ENCODE results near the gene ADCK1. TPM values are rescaled to one million over a fixed set of nuclear protein-coding genes. Genes with fewer than 3 reads are reported as not detected.

Gene ADCK1
- total and polyA plus RNA-seq, 2 donors (not counting 3 experiments of a cell fraction or from before 2014, with no cell fraction given): 4.2 to 6.9 TPM

- ChIA-PET CTCF (no interaction called here), POLR2A (no interaction called here)
- H3K9me1 ChIP-seq (replicated peaks; ENCODE audit: control insufficient read depth, extremely low read depth, insufficient read depth, low read length): no peaks in the 10 kb centered on the region
- no peak overlapping the region for H3K9ac ChIP-seq (replicated peaks; ENCODE audit: extremely low read depth, insufficient read depth, low read length)
- no peak overlapping the region for H3K4me3 ChIP-seq (replicated peaks in 1 of 3; ENCODE audit: insufficient read depth in 1 of 3, low read depth in 1 of 3, low read length in 3 of 3)
- intact Hi-C loops (cut with micrococcal nuclease): no loop called here
- H3K79me2 ChIP-seq (ENCODE audit: control insufficient read depth, insufficient read depth, low read length): no peaks in the 10 kb centered on the region
- no peaks in the 10 kb centered on the region for H3K27me3 ChIP-seq (ENCODE audit: control insufficient read depth in 2 of 2, insufficient read depth in 2 of 2, low read length in 2 of 2)
- dilution Hi-C loops (cut with MboI; ENCODE audit: extremely low pct_ligation_motif_present, low sequenced_read_pairs): no loop called here
- no peaks in the 10 kb centered on the region for H3K4me1 ChIP-seq (ENCODE audit: control insufficient read depth, extremely low read depth, insufficient read depth, low read length)
- no peaks in the 10 kb centered on the region for H3K36me3 ChIP-seq (ENCODE audit: control insufficient read depth in 2 of 2, extremely low read depth in 1 of 2, insufficient read depth in 2 of 2, low read length in 2 of 2)
- DNase-seq (ENCODE audit: low read depth, low spot score): no peak
- no TSS peak for BruUV-seq (replicated peaks)
- no peak for FAIRE-seq
- H3K9me3 ChIP-seq (replicated peaks; ENCODE audit: control insufficient read depth, insufficient read depth, low read length): no peaks in the 10 kb centered on the region
- no peak overlapping the region for H3K4me2 ChIP-seq (ENCODE audit: insufficient read depth, low read length)
- H2AFZ ChIP-seq (ENCODE audit: low read depth, low read length): no peak overlapping the region
- TF ChIP-seq MYC (IDR thresholded peaks at IDR 0.05; ENCODE audit: low read depth, low read length) (no peak), POLR2A (IDR thresholded peaks at IDR 0.05; ENCODE audit: low read depth, low read length) (no peak), JUN (IDR thresholded peaks at IDR 0.05; ENCODE audit: borderline replicate concordance, insufficient read depth, insufficient read length, low read depth) (no peak), FOS (IDR thresholded peaks at IDR 0.05; ENCODE audit: borderline replicate concordance, insufficient read depth, low read length) (no peak), POLR2AphosphoS5 (IDR thresholded peaks at IDR 0.05; ENCODE audit: insufficient read depth, low read depth, low read length) (no peak), EZH2 (IDR thresholded peaks at IDR 0.05; ENCODE audit: borderline replicate concordance, low read depth, low read length, severe bottlenecking) (no peak), CTCF (IDR thresholded peaks at IDR 0.05; ENCODE audit: extremely low read depth in 1 of 2, insufficient read depth in 1 of 2, low read depth in 1 of 2, low read length in 2 of 2) (no peak), GATA2 (IDR thresholded peaks at IDR 0.05; ENCODE audit: insufficient read depth, insufficient read length, low read depth, low read length) (no peak)
- TF ChIP-seq, protein P1, sequence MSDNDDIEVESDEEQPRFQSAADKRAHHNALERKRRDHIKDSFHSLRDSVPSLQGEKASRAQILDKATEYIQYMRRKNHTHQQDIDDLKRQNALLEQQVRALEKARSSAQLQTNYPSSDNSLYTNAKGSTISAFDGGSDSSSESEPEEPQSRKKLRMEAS (IDR thresholded peaks at IDR 0.05; ENCODE audit: insufficient read depth, insufficient read length): no peak
- no peaks in the 10 kb centered on the region for H4K20me1 ChIP-seq (replicated peaks; ENCODE audit: control insufficient read depth, extremely low read depth, insufficient read depth, low read length)
- H3K27ac ChIP-seq (ENCODE audit: insufficient read depth, low read depth, low read length): no peak overlapping the region
Observed at GRCh38 chr14:77883131-77883846, 83.4 kb downstream of the ADCK1 start.
